ENCODE measurements around the gene ETV3.

ETV3 gene

DNA sequence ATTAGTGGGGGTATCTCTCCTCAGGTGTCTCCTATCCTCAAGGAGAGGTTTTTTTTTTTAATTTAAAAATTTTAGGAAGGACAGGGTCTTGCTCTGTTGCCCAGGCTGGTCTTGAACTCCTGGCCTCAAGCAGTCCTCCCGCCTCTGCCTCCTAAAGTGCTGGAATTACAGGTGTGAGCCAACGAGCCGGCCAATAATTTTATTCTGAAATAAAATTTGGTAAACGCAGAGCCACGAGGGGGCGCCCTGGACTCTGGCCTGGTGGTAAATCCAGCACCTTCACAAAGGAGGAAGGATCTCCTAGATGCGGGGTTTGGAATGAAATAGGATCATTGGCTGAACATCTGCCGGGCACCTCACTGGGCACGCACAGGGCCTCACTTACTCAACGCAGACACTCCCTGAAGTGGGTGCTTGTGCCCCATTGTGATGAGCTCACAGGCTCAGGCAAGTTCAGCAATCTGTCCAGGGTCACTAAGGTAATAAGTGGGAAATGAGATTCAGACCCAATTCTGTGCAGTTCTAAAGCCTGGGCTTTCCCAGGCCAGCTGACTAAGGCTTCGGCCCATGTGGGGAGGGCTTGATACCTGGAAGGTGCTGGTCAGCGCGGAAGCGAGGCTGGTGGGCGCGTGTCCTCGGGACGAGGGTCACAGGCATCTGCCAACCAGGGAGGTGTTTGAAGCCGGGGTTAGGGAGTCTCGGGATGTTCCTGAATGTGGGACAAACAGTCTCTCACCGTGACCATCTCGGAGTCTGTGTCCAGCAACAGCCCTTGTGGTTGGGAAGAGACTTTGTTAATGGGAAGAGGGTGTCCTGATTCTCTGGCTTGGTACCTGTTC, 32.7 kb upstream of the ETV3 start:
- Histone ChIP-seq H3K27ac (no peak overlapping the region), H3K4me1 (ENCODE audit: control insufficient read depth in 1 of 2, insufficient read depth in 1 of 2, low read depth in 1 of 2, low read length in 1 of 2) (no peaks in the 10 kb centered on the region), H3K27me3 (peaks cover 25% of the 10 kb centered on the region), H3K36me3 (no peaks in the 10 kb centered on the region), H3K4me3 (ENCODE audit: low read depth in 1 of 2, low read length in 1 of 2) (no peak overlapping the region), H3K9me3 (no peaks in the 10 kb centered on the region)
- TF ChIP-seq, protein P1, sequence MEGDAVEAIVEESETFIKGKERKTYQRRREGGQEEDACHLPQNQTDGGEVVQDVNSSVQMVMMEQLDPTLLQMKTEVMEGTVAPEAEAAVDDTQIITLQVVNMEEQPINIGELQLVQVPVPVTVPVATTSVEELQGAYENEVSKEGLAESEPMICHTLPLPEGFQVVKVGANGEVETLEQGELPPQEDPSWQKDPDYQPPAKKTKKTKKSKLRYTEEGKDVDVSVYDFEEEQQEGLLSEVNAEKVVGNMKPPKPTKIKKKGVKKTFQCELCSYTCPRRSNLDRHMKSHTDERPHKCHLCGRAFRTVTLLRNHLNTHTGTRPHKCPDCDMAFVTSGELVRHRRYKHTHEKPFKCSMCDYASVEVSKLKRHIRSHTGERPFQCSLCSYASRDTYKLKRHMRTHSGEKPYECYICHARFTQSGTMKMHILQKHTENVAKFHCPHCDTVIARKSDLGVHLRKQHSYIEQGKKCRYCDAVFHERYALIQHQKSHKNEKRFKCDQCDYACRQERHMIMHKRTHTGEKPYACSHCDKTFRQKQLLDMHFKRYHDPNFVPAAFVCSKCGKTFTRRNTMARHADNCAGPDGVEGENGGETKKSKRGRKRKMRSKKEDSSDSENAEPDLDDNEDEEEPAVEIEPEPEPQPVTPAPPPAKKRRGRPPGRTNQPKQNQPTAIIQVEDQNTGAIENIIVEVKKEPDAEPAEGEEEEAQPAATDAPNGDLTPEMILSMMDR (IDR thresholded peaks at IDR 0.05): no peak

DNA sequence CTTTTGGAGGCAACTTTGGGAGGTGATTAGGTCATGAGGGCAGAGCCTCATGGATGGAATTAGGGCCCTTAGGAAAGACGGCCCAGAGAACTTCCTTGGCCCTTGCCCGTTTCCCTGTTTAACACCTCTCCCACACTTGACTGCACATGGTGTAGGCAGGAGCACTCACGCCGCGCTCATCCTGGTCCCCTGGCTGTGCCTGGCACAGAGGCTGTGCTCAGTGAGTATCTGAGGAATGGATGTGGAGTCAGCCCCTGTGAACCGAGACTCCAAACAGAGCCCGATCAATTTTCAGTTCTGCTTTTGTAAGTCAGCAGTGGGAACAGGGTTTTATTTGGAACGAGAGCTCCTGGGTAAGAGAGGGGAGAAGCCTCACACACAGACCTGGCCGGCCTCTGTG, 29.8 kb upstream of the ETV3 start:
- no peaks in the 10 kb centered on the region for H3K9me3 ChIP-seq
- no peaks in the 10 kb centered on the region for H3K4me1 ChIP-seq (ENCODE audit: control insufficient read depth in 1 of 2, insufficient read depth in 1 of 2, low read depth in 1 of 2, low read length in 1 of 2)
- peaks cover 29% of the 10 kb centered on the region for H3K27me3 ChIP-seq
- TF ChIP-seq, protein P1 (IDR thresholded peaks at IDR 0.05): no peak
- no peak overlapping the region for H3K27ac ChIP-seq
- H3K4me3 ChIP-seq (ENCODE audit: low read depth in 1 of 2, low read length in 1 of 2): no peak overlapping the region
- H3K36me3 ChIP-seq: no peaks in the 10 kb centered on the region

DNA sequence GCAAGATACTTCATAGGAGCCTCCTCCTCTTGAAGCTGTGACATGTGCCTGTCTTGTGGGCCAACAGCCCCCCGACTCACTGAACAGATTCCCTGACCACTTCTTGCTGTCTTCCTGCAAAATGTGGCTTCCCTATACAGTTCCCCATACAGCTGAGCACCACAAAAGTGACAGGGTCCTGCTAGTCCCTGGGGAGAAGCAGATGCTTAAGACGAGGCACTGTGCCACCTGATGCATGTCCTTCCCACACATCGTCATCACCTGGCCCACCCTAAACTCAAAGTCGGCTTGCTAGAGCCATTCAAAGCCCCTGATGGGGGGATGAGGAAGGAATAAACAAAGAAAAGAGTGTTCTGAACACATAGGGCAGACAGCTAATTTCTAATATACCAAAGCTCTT, 29.2 kb upstream of the ETV3 start:
- H3K9me3 ChIP-seq: no peaks in the 10 kb centered on the region
- H3K4me1 ChIP-seq (ENCODE audit: control insufficient read depth in 1 of 2, insufficient read depth in 1 of 2, low read depth in 1 of 2, low read length in 1 of 2): no peaks in the 10 kb centered on the region
- peaks cover 23% of the 10 kb centered on the region for H3K27me3 ChIP-seq
- H3K27ac ChIP-seq: no peak overlapping the region
- no peak overlapping the region for H3K4me3 ChIP-seq (ENCODE audit: low read depth in 1 of 2, low read length in 1 of 2)
- TF ChIP-seq, protein P1 (IDR thresholded peaks at IDR 0.05): no peak
- no peaks in the 10 kb centered on the region for H3K36me3 ChIP-seq

DNA sequence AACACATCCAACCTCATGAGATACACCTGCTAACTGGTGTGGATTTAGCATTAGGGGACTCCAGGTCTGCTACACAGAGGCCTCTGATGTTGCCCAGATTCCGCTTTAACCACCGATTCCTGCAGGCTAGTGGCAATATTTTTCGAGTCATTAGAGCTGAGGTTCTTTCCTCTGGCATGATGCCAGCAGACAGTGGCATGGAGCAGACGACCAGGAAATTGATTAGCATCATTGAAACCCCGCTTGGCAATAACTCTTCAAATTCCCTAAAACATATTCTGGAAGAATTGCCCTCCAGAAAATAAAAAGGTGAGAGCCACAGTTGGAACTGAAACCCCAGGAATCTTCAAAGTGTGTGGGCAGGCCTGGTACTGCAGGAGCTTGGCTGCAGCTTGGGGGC, 28.4 kb upstream of the ETV3 start:
- H3K36me3 ChIP-seq: no peaks in the 10 kb centered on the region
- TF ChIP-seq, protein P1 (IDR thresholded peaks at IDR 0.05): no peak
- peaks cover 21% of the 10 kb centered on the region for H3K27me3 ChIP-seq
- no peak overlapping the region for H3K4me3 ChIP-seq (ENCODE audit: low read depth in 1 of 2, low read length in 1 of 2)
- no peaks in the 10 kb centered on the region for H3K4me1 ChIP-seq (ENCODE audit: control insufficient read depth in 1 of 2, insufficient read depth in 1 of 2, low read depth in 1 of 2, low read length in 1 of 2)
- no peaks in the 10 kb centered on the region for H3K9me3 ChIP-seq
- no peak overlapping the region for H3K27ac ChIP-seq

DNA sequence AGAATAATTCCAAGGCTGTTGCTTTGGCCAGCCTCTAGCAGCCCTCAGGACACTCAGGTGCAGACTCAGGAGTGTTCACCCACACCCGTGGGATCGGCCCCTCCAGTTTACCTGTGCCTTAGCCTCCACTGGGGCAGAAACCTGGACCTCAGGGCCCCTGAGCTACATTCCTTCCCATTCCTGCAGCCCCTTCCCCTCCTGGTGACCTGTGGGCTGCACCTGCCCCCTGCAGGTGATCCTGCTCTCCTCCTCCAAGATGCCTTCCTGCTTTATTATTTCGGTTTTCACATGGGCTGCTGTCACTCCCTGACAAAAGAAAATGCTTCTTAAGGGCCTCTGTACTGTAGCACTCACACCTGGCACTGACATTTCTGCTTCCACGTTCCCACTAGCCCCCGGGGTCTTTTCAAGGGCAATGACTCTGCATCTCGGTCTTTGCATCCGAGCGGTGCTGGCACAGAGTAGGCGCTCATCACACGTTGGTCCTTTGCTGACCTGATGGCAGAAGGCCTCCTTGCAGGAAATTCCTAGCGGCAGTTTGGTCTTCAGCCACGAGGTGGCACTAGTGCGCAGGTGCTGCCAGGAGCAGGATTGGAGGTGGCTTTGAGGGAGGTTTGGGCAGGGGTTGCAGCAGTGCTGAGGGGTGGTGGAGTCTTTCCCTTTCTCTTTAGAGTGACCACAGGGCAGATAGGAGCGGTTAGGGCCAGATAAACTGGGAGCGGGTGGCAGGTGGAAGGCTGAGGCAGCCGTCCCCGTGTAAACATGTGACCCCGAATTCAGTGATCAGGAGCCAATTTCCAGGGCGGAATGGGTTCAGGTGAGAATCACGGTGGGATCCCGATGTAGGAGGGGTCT, 25.3 kb upstream of the ETV3 start:
- Histone ChIP-seq H3K4me3 (ENCODE audit: low read depth in 1 of 2, low read length in 1 of 2) (no peak overlapping the region), H3K4me1 (ENCODE audit: control insufficient read depth in 1 of 2, insufficient read depth in 1 of 2, low read depth in 1 of 2, low read length in 1 of 2) (no peaks in the 10 kb centered on the region), H3K9me3 (no peaks in the 10 kb centered on the region), H3K36me3 (no peaks in the 10 kb centered on the region), H3K27me3 (peaks cover 5% of the 10 kb centered on the region), H3K27ac (no peak overlapping the region)
- TF ChIP-seq, protein P1 (IDR thresholded peaks at IDR 0.05): peak; percentile 82

Measured in neutrophil (primary cell).